Muscle of back (tissue), 11 donors: ENCODE measurements around the gene ZNF333. TPM values are rescaled to one million over a fixed set of nuclear protein-coding genes. Genes with fewer than 3 reads are reported as not detected.
"Not testable (repeated sequence)": the region's sequence is repeated elsewhere in the genome, so short reads cannot be mapped to it uniquely, and the experiment has no call there.

Experiments
- DNase-seq, 3 donors: peaks; one replicate each; pipeline versions ENCODE4 v3.0.0 to v3.0.0-alpha.2; 2013
- polyA plus RNA-seq, 10 donors: library from polyadenylated mRNA; unstranded; fragments of 120-200 nt; gene quantifications; one replicate each; pipeline ENCODE4 v1.2.1, GENCODE V29; 2013; ENCODE audit not compliant: insufficient read length in 10 of 10

The ZNF333 gene
- polyA plus RNA-seq, 10 donors: 11.8 to 28.5 (median 16.0) TPM

DNA sequence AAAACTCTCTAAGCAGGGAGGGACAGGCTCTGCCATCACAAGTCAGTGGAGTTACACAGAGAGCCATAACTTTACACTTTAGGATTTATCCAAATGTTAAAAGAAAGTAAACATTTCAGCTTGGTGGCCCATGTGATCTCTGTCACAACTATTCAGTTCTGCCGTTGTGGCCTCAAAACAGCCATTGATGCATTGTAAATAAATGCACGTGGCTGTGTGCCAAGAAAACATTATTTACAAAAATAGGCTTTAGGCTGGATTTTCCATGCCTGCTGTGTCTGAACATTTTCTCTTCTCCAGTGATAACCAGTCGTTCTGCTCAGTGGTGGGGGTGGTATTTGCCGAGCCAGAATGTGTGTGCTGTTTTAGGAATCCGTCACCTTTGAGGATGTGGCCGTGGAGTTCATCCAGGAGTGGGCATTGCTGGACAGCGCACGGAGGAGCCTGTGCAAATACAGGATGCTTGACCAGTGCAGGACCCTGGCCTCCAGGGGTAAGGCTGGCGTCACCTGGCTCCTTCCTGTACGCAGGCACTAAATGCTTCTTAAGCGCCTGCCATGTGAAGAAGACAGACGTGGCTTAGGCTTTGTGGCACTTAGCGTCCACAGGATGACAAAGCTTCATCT is 4.9 kb downstream of the ZNF333 start:
- no peak for DNase-seq

DNA sequence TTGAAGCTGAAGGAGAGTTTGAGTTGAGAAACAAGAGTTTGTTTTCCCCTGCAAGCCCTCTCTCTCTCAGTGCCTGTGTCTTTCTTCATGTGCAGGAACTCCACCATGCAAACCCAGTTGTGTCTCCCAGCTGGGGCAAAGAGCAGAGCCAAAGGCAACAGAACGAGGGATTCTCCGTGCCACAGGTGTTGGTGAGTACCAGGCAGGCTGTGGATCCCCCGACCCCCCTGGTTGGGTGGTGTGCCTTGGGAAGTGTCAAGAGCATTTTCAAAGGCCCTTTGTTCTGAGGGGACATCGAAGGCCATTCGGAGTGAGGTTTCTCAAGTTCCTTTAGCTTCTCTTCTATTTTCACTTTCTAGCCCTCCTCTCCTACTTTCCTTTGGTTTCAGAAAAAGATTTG is 5.6 kb downstream of the ZNF333 start:
- DNase-seq: no peak

DNA sequence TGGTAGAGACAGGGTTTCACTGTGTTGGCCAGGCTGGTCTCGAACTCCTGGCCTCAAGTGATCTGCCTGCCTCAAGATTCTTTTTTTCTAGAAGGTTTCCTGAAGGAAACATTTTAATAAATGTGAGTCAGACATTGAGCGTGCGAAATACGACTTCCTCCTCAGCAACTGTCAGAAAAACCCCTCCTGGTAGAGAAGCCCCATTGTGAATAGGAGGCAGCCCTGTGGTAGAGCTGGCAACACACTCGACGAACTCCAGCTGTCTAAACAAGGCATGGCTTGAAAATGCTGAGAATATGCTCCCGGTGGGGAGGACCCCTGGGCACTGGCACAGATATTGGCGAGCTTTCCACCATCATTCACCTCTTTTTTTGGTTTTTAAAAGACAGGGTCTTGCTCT is 9.8 kb downstream of the ZNF333 start:
- no peak for DNase-seq

DNA sequence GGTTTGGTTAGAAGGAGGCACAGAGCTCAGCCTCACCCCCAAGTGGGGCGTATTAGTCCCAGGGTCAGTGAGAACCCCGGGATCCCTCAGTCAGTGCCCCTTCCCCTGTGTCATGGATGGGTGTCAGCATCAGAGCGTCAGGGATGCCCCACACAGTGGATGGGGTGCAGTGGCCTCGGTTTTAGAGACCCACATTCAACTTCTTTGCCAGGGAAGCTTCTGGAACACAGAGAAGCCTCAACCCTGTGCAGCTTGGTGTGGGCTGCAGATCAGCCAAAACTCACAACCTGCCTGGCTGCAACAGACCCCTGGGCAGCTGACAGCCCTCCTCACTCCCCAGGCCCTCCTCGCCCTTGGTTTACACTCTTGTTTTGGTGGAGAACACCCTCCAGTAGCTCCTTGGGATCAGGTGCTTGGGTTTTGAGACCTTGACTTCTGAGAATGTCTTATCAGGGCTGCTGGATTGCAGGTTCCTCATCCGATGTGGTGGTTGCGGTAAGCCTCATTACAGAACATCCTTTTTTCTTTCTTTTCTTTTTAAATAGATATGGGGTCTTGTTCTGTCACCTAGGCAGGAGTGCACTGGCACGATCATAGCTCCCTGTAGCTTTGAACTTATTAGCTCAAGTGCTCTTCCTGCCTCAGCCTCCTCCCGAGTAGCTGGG is 11.0 kb downstream of the ZNF333 start:
- no peak for DNase-seq

DNA sequence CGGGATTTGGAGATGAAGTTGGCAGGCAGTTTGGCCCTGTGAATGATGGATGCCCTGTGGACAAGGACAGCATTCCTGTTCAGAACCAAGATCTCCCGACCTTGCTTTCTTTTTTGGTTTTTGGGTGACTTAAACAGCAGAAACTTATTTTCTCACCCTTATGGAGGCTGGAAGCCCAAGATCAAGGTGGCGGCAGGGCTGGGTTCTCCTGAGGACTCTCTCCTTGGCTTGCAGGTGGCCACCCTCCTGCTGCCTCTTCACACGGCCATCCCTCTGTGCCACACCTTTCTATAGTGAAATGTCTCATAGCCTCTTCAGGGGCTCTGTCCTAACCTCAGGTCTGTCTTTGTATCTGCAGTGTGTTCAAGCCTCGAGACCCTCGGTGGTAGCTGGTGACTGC is 14.0 kb downstream of the ZNF333 start:
- DNase-seq: no peak

DNA sequence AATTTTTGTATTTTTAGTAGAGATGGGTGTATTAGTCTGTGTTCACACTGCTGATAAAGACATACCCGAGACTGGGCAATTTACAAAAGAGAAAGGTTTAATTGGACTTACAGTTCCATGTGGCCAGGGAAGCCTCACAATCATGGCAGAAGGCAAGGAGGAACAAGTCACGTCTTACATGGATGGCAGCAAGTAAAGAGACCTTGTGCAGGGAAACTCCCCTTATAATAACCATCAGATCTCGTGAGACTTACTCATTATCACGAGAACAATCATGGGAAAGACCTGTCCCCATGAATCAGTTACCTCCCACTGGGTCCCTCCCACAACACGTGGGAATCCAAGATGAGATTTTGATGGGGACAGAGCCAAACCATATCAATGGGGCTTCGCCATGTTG is 14.6 kb downstream of the ZNF333 start:
- DNase-seq: no peak

DNA sequence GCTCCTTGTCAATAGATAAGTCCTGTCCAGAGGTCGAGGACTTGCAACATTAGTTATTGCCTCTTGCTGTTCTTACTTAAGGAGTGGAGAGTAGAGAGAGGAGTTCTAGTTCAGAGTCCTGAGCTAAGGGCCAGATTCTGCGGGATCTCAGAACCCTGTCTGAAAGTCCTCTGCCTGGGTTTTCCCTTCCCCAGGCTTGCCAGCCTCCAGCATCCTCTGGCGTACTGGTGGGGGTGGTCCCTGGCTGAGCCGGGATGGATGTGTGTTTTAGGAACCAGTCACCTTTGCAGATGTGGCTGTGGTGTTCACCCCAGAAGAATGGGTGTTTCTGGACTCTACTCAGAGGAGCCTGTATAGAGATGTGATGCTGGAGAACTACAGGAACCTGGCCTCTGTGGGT is 26.0 kb downstream of the ZNF333 start:
- DNase-seq: no peak

DNA sequence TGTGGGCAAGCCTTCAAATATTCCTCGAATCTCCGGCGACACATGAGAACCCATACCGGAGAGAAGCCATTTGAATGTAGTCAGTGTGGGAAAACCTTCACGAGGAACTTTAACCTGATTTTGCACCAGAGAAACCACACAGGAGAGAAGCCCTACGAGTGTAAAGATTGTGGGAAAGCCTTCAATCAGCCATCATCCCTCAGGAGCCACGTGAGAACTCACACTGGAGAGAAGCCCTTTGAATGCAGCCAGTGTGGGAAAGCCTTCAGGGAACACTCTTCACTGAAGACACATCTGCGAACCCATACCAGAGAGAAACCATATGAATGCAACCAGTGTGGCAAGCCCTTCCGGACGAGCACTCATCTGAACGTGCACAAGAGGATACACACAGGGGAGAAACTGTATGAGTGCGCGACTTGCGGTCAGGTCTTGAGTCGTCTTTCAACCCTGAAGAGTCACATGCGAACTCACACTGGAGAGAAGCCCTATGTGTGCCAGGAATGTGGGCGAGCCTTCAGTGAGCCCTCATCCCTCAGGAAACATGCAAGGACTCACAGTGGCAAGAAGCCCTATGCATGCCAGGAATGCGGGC is 28.8 kb downstream of the ZNF333 start:
- no peak for DNase-seq

DNA sequence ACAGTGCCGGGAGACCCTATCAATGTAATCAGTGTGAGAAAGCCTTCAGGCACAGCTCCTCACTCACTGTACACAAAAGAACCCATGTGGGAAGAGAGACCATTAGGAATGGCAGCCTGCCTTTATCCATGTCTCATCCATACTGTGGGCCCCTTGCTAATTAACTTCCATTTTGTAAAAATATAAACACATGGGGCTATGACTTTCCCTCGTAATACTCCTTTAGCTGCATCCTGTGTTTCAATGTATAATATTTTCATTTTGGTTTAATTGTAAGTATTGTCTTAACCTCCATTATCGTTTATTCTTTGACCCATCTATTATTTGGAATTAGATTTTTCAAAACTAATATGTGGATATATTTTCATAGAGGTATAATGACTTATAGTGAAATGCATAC is 29.3 kb downstream of the ZNF333 start:
- no peak for DNase-seq

DNA sequence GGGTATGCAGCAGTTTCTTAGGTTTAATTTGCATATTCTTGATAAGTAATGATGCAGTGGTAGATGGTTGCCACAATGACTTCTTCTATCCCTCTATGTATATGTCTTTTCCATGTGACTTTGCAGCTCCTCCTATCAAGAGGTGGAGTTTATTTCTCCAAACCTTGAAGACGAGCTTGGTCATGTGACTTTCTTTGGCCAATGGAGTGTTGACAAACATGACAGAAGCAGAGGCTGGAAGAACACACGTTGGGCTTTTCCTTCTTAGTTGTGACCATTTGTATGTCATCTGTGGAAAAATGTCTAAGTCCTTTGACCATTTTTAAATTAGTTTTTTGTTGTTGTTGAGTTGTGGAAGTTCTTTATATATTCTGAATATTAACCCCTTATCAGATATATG is 32.3 kb downstream of the ZNF333 start:
- DNase-seq: no peak

DNA sequence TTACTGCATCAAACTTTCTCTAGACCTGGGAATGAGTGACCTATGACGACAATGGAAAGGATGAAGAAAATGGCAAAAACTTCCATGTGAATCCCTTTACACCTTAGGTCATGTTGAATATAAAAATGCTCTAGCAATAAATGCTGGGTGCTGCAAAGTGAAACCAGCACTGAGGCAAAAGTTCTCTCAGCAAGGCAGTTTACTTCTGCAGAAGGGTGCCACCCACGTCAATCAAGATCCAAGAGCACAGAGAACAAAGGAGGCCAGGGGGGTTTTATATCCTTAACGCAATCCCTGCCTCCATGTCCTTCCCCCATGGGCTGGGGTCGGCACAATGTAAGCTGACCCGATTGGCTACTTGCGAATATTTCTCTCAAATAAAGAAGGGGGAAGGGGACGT is 38.7 kb downstream of the ZNF333 start:
- DNase-seq: no peak

DNA sequence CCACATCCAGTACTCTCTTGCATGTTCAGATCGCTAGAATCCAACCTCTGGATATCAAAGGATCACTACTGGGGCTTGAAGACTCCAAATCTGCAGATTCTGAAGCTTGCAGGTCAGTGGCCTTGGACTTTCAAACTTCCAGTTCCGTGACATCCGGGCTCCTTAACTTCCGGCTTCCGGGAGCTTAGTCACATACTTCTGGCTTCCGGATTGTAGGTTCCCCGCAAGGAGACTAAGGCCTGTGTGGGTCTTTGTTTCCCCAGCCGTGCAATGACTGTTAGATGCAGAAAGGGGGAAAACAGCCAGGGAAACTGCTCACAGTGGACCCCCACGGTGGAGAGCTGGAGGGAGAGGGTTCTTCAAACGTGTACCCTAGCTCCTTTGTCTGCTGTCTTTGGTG is 41.4 kb downstream of the ZNF333 start:
- no peak for DNase-seq

DNA sequence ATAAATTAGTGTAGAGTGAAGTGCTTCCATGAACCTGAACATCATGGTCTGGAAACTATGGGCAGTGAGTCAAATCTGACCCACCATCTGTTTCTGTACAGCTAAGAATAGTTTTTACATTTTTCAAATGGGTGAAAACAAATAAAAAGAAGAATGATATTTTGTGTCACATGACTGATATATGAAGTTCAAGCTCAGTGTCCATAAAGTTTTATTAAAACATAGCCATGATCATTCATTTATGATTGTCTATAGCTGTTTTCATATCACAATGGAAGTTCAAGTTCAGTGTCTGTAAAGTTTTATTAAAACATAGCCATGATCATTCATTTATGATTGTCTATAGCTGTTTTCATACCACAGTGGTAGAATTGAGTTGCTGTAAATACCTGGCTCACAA is 42.7 kb downstream of the ZNF333 start:
- no peak for DNase-seq

DNA sequence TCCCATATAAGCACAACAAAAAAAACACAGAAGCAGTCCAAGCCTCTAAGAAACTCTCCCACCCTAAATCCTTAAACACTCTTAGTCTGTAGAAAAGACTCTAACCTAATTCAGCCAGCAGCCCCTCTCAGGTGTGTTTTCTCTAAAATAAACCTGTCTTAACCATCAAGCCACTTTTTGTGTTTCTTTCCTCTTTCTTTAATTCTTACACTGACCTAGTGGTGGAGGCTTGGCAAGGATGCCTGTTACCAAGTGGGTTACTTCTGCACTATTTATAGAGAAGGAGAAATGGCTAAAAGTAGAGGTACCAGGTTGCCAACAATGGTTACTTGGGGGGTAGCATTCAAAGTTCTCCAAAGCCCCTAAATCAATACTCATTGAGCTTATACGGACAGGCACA is 43.7 kb downstream of the ZNF333 start:
- DNase-seq: no peak

DNA sequence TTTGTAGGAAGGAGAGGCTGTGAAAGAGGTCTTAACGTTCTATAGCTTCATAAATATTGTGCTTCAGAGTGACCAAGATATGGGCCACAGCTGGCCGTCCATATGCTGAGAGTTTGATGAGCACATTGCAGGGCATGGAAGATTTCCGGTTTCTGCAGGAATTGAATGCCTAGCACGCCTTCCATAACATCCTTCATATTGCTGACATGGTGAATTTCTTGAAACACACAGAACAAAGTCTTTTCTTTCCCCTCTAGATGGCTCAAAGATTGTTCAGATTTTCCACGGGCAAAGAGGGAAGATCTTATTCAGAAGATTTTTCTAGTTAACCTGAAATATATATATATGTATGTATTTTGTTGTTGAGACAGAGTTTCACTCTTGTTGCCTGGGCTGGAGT is 46.1 kb downstream of the ZNF333 start:
- DNase-seq: no peak

DNA sequence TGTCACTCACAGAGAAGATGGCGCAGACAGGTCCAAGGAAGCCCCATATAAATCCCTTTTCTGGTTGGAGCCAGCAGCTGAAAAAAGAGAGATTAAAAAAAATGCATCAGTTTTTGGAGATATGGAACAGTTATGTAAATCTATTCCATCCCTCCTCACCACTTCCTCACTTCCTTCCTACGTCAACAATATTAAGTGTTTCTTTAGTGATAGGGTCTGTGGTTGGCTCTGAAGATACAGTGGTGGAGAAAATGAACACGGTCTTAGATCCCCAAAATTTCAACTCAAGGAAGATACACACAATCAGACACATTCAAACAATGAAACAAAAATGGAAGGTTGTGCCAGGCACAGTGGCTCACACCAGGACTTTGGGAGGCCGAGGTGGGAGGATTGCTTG is 57.0 kb downstream of the ZNF333 start:
- DNase-seq: no peak

DNA sequence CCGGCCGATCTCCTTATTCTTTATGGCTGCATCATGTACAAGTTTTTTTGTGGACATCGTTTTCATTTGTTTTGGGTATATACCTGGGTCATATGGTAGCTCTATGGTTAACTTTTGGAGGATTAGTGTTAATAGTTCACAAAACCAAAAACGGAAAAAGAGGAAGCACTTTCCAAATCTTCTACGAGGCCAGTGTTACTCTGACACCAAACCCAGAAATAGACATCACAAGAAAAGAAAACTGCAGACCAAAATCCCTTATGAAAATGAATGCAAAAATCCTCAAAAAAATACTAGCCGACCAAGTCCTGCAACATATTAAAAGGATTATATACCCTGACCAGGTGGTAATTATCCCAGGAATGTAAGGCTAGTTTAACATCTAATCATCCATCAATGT is 58.8 kb downstream of the ZNF333 start:
- DNase-seq: no peak

DNA sequence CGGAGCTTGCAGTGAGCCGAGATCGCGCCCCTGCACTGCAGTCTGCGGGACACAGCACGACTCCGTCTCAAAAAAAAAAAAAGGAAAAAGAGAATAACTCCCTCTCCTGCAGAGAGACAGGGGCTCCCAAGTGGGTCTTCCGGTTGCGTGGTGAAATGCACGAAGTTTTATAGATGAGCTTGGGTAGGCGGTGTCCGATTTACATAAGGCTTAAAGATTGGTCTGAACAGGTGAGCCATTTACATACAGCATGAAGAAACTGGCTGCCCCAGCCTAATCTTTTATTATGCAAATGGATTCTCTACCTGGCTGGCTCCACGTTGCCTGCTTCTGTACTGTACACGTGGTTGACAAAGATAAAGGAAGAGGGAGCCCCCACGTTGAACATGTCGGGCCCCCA is 69.0 kb downstream of the ZNF333 start:
- no peak for DNase-seq

DNA sequence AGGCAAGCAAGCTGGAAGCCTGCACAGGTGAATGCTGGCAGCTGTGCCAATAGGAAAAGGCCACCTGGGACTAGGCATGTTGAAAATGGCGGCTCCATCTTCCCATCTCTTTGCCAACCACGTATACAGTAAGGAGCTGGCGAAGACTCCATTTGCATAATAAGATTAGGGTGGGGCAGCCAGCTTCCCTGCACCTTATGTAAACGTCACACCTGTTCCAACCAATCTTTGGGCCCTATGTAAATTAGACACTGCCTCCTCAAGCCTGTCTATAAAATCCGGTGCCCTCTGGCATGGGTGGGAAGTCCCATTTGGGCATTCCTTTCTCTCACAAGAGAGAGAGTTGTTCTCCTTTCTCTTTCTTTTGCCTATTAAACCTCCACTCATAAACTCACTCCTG is 71.8 kb downstream of the ZNF333 start:
- no peak for DNase-seq

DNA sequence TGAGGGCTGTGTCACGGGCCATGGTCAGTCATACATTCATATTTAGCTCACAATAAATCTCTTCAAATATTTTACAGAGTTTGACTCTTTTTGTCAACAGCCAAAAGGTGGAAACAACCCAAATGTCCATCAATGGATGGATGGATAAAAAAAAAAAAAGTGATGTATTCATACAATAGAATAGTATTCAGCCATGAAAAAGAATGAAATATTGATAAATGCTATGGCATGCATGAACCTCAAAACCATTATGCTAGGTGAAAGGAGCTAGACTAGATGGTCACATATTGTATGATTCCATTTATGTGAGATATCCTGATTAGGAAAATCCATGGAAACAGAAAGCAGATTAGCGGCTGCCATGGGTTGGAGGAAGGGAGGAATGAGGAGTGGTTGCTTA is 72.3 kb downstream of the ZNF333 start:
- DNase-seq: no peak

DNA sequence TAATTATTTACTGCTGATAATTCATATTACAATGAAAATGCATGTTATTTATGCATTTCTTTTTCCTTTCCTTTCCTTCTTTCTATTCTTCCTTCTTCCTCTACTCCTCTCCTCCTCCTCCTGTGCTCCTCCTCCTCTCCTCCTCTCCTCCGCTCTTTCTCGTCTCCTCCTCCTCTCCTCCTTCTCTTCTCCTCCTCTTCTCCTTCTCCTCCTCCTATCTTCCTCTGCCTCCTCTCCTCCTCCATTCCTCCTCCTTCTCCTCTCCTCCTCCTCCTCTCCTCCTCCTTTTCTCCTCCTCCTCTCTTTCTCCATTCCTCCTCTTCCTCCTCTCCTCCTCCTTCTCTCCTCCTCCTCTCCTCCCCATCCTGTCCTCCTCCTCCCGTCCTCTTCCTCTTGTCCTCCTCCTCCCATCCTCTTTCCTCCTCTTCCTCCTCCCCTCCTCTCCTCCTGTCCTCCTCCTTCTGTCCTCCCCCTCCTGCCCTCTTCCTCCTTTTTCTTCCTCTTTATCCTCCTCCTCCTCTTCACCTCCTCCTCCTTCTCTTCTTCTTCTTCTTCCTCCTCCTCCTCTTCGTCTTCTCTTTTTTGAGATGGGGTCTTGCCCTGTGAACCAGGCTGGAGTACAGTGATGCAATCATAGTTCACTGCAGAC is 73.8 kb downstream of the ZNF333 start:
- no peak for DNase-seq

DNA sequence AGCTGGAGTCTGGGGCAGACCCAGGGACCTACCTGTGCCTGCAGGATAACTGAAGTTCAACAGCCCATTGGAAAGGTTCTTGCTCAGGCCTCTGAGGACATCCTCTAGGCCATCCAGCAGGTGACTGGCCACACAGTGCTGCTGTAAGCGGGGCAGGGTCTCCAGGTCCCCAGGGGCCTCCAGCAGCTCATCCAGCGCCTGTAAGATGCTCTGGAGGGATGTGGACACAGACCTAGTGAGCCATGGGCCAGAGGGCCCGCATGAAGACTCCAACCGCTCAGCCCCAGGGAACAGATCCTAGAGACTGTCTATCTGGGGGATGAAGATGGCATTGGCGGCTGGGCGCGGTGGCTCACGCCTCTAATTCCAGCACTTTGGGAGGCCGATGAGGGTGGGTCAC is 74.6 kb downstream of the ZNF333 start:
- DNase-seq: no peak

DNA sequence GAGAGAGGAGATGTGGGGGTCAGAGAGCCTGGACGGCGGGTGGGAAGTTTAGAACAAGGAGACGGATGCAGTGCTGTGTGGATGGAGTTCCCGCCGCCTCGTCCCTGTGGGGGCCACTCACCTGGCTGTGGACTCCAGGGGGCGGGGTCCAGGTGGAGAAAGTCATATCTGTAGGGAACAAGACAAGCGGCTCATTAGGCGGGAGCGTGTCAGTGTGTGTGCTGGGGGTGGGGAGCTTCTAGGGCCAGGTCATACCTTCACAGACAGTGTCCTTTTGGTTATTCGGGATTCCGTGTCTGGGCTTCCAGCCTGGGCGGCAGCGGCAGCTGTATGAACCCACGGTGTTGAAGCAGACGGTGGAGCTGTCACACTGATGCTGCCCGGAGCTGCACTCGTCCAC is 75.6 kb downstream of the ZNF333 start:
- not testable (repeated sequence) for DNase-seq
